Erythroblast (primary cell): ENCODE results near the gene DBH.

Experiments used
- GATA1 ChIP-seq: IDR thresholded peaks from 2 replicates; pipeline ENCODE4 v1.6.1; 2011; ENCODE audit warnings: low read depth, mild to moderate bottlenecking, control low read depth, low read length, moderate library complexity
- POLR2A ChIP-seq: IDR thresholded peaks from 2 replicates; pipeline ENCODE4 v1.6.1; 2011; ENCODE audit warnings: mild to moderate bottlenecking, low read length

DNA sequence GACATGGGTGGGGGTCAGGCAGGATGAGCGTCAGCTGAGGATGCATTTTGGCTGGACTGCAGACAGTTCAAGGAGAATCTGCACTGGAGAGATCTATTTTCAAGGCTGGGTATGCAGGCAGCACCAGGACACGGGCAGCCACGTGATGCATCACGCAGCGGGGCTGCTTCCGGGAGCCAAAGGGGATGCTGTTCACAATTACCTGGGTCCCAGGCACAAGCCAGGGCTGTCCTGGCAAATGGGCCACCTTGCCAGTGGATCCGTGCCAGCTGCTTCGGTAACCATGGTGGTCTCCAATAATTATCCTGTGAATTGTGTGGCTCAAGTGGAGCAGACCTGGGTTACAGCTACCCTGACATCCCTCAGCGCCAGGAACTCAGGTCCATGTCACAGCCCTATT lies 17.5 kb downstream of the DBH start:
- no peak for TF ChIP-seq POLR2A
- no peak for TF ChIP-seq GATA1
